ENCODE results near the gene MDFI. TPM values are rescaled to one million over a fixed set of nuclear protein-coding genes. Genes with fewer than 3 reads are reported as not detected.

MDFI gene
- total RNA-seq, 1 donor from 2014 or later, result not detected

DNA sequence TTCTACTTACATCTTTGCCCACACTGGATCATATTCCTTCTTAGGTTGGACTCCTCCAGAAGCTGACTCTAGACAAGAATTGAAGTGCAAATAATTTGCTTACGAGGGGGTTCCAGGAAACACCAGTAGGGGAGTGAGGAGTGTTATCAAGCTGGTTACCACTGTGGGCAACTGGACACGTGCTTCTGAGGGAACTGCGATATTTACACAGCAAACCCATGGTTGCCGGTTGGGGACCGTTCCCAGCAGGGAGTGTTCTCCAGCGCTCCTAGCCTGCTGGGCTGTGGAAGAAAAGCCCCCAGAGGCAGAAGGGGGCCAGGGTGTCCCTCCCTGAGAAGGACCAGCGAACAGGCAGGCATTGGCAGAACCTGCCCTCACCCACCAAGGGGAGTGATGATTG is 21.7 kb downstream of the MDFI start:
- H3K27ac Mint-ChIP-seq, result no peak overlapping the region
- H3K27me3 Mint-ChIP-seq (ENCODE audit: low read depth), result peaks cover 24% of the 10 kb centered on the region
- intact Hi-C loops (cut with micrococcal nuclease), result no loop called here
- H3K4me1 Mint-ChIP-seq (ENCODE audit: low read depth), result no peaks in the 10 kb centered on the region
- no peak overlapping the region for H3K4me3 Mint-ChIP-seq (ENCODE audit: low read depth)
- H3K9me3 Mint-ChIP-seq, result no peaks in the 10 kb centered on the region
- DNase-seq (ENCODE audit: low spot score), result no peak
- H3K36me3 Mint-ChIP-seq (ENCODE audit: low read depth), result no peaks in the 10 kb centered on the region

DNA sequence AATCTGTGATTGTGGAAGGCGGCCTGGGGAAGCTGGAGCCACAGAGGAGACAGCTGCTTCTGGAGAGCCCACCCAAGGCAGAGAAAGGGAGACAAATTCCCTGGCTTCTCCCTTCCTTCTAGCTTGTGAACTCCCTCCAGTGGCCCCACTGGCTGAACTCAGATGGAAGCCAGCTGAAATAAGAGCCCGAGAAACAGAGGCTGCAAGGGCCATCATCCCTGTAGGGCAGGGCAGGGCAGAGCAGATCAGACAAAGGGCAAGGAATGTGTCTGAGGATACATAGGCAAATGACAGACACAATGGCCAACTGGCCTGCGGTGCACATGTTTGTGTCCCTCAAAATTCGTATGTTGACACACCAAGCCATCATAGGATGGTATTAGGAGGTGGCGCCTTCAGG is 25.3 kb downstream of the MDFI start:
- H3K27me3 Mint-ChIP-seq (ENCODE audit: low read depth), result peaks cover 34% of the 10 kb centered on the region
- no peak for DNase-seq (ENCODE audit: low spot score)
- no peaks in the 10 kb centered on the region for H3K4me1 Mint-ChIP-seq (ENCODE audit: low read depth)
- intact Hi-C loops (cut with micrococcal nuclease), result no loop called here
- H3K27ac Mint-ChIP-seq, result no peak overlapping the region
- no peaks in the 10 kb centered on the region for H3K36me3 Mint-ChIP-seq (ENCODE audit: low read depth)
- H3K9me3 Mint-ChIP-seq, result no peaks in the 10 kb centered on the region
- no peak overlapping the region for H3K4me3 Mint-ChIP-seq (ENCODE audit: low read depth)

DNA sequence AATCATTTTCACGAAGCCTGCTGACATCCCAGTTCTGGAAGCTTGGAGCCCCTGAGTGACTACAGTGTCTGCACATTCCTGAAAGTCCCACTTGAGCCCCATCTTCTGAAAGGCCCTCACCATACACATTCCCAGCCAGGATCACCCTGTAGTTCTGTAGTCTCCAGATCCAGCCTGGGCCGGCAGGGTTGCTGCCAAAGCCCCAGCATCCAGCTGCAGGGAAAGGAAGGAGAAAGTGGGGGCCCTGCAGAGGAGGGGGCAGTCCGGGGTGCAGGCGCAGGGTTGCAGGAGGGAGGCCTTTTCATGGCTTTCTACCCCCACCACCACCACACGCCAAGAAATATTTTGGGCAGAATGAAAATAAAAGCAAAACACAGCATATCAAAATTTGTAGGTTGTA is 26.0 kb downstream of the MDFI start:
- intact Hi-C loops (cut with micrococcal nuclease), result no loop called here
- no peak overlapping the region for H3K27ac Mint-ChIP-seq
- peaks cover 34% of the 10 kb centered on the region for H3K27me3 Mint-ChIP-seq (ENCODE audit: low read depth)
- no peaks in the 10 kb centered on the region for H3K4me1 Mint-ChIP-seq (ENCODE audit: low read depth)
- no peak overlapping the region for H3K4me3 Mint-ChIP-seq (ENCODE audit: low read depth)
- no peaks in the 10 kb centered on the region for H3K36me3 Mint-ChIP-seq (ENCODE audit: low read depth)
- no peak for DNase-seq (ENCODE audit: low spot score)
- H3K9me3 Mint-ChIP-seq, result no peaks in the 10 kb centered on the region

DNA sequence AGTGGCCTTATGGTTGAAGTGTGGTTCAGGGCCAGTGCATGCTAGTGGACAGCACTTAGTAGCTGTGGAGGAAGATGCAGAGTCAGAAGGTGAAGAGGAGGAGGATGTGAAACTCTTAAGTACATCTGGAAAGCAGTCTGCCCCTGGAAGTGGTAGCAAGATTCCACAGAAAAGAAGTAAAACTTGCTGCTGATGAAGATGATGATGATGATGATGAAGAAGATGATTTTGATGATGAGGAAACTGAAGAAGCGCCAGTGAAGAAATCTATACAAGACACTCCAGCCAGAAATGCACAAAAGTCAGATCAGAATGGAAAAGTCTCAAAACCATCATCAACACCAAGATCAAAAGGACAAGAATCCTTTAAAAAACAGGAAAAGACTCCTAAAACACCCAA is 28.9 kb downstream of the MDFI start:
- Mint-ChIP-seq H3K9me3 (no peaks in the 10 kb centered on the region), H3K4me3 (ENCODE audit: low read depth) (no peak overlapping the region), H3K27me3 (ENCODE audit: low read depth) (peaks cover 32% of the 10 kb centered on the region), H3K27ac (no peak overlapping the region), H3K36me3 (ENCODE audit: low read depth) (no peaks in the 10 kb centered on the region), H3K4me1 (ENCODE audit: low read depth) (no peaks in the 10 kb centered on the region)
- DNase-seq (ENCODE audit: low spot score), result no peak
- intact Hi-C loops (cut with micrococcal nuclease), result no loop called here

DNA sequence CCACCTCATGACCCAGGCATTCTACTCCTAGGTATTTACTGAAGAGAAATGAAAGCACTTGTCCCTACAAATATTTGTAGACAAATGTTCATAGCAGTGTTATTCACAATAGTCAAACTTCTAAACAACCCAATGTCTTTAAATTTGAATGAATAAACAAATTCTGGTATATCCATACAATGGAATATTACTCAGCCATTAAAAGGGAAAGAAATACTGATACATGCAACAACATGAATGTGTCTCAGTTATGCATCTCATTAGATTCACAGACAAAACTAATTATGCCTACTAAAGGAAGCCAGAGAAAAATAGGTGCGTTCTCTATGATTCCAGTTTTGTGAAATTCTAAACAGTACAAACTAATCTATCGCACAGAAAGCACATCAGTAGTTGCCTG is 30.7 kb downstream of the MDFI start:
- H3K27ac Mint-ChIP-seq, result no peak overlapping the region
- intact Hi-C loops (cut with micrococcal nuclease), result no loop called here
- no peaks in the 10 kb centered on the region for H3K36me3 Mint-ChIP-seq (ENCODE audit: low read depth)
- H3K4me1 Mint-ChIP-seq (ENCODE audit: low read depth), result no peaks in the 10 kb centered on the region
- DNase-seq (ENCODE audit: low spot score), result no peak
- peaks cover 25% of the 10 kb centered on the region for H3K27me3 Mint-ChIP-seq (ENCODE audit: low read depth)
- no peaks in the 10 kb centered on the region for H3K9me3 Mint-ChIP-seq
- no peak overlapping the region for H3K4me3 Mint-ChIP-seq (ENCODE audit: low read depth)

DNA sequence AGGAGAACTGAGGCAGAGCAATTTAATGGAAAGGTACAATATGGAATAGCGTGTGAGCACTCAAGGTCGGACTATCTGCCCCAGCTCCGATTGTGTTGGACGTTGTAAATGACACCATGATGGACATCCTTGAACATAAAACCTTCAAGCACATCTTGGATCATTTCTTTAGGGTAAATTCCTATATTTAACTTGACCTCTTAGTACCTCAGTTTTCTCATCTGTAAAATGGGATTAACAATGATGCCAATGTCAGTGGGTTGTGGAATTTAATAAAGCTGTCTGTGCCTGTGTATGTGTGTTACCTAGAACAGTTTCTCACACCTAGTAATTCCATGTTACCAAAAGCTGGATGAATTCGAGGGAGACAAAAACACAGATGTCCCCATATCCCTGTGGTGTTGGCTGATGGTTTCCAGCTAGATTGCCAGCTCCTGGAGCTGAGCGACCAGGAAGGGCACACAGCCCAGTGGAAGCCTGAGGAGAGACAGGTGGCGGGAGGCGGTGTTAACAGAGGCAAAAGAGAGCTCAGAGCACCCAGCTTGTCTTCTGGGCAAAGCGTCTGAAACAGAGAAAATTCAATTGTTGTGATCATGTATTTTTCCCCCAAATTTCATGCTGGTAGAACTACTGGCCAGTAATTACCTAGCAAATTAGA is 32.6 kb downstream of the MDFI start:
- intact Hi-C loops (cut with micrococcal nuclease), result no loop called here
- H3K9me3 Mint-ChIP-seq, result no peaks in the 10 kb centered on the region
- no peaks in the 10 kb centered on the region for H3K4me1 Mint-ChIP-seq (ENCODE audit: low read depth)
- H3K27ac Mint-ChIP-seq, result no peak overlapping the region
- H3K27me3 Mint-ChIP-seq (ENCODE audit: low read depth), result peaks cover 26% of the 10 kb centered on the region
- no peak for DNase-seq (ENCODE audit: low spot score)
- H3K36me3 Mint-ChIP-seq (ENCODE audit: low read depth), result no peaks in the 10 kb centered on the region
- H3K4me3 Mint-ChIP-seq (ENCODE audit: low read depth), result no peak overlapping the region

DNA sequence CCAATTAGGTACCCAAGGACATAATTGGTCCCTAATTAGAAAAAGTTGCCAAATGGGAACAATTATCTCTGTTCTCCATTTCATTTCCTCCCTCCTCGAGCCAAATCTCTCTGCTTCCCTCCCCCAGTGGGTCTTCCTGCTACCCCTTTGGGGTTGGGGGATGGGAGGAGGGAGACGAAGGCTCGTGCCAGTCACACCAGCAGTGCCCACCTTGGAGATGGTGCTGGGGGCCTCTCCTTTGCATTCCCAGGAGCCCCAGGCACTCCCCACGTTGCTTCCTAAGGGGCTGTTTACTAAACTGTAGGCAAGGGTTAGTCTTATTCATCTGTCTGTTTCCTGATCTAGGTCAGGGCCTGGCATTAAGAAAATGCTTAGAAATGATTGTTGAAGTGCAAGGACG is 33.1 kb downstream of the MDFI start:
- Mint-ChIP-seq H3K4me3 (ENCODE audit: low read depth) (no peak overlapping the region), H3K36me3 (ENCODE audit: low read depth) (no peaks in the 10 kb centered on the region), H3K4me1 (ENCODE audit: low read depth) (no peaks in the 10 kb centered on the region), H3K27me3 (ENCODE audit: low read depth) (peaks cover 28% of the 10 kb centered on the region), H3K27ac (no peak overlapping the region), H3K9me3 (no peaks in the 10 kb centered on the region)
- intact Hi-C loops (cut with micrococcal nuclease), result no loop called here
- no peak for DNase-seq (ENCODE audit: low spot score)

DNA sequence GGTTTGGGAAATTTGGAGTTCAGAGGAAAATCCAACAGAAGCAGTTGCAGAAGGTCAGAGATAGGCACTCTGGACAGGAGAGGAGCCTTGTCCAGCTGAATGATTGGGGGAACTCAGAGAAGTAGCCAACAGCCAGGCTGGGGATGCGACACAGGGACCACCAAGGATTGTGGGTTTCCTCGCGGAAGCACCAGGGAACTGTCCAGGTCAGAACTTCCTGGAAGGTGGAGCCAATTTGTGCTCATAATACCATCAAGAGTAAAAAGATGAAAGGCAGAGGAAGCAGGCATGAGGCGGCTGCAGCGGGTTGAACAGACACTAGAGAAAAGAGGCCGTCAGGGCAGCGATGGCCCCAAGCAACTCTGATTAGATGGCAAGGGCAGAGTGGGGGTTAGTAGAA is 33.7 kb downstream of the MDFI start:
- Mint-ChIP-seq H3K4me1 (ENCODE audit: low read depth) (no peaks in the 10 kb centered on the region), H3K27me3 (ENCODE audit: low read depth) (peaks cover 24% of the 10 kb centered on the region), H3K27ac (no peak overlapping the region), H3K36me3 (ENCODE audit: low read depth) (no peaks in the 10 kb centered on the region), H3K9me3 (no peaks in the 10 kb centered on the region), H3K4me3 (ENCODE audit: low read depth) (no peak overlapping the region)
- intact Hi-C loops (cut with micrococcal nuclease), result no loop called here
- no peak for DNase-seq (ENCODE audit: low spot score)

DNA sequence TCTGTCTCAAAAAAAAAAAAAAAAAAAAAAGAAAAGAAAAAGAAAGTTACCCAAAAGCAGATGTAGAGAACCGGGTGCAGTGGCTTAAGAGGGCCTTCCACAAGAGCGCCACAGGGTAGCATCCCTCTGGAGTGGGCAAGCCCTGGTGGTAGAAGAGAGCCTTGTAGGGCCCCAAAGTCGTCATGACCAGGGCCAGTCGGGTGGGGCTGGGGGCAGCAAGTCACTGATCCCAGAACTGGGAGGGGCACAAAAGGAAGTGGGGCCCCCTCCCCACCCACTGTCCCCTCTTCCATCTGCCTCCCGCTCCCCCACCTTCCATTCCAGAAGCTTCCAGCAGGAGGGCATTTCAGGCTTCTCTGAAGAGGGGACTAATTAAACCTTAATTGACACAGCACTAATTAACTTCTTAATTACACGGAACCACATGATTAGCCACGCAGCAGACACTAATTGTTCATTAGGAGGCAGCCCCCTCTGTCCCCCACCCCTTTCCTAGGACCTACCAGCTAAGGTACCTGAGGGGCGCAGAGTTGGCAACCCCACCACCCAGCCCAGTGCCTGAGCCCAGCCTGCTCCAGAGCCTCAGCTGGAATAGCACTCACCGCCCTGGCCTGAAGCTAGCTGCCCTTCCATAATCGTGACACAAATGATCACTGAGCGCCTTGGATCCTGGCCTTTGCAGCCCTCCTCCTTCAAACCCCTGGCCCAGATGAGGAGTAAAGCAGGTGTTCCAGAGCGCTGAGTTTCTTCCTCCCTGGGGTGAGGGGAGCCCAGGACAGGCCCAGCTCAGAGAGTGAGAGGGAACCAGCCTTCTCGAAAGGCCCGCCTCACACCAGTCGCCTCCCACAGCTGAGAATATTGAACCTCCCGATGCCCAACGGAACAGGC is 34.8 kb downstream of the MDFI start:
- Mint-ChIP-seq H3K27ac (no peak overlapping the region), H3K27me3 (ENCODE audit: low read depth) (peaks cover 18% of the 10 kb centered on the region), H3K36me3 (ENCODE audit: low read depth) (no peaks in the 10 kb centered on the region), H3K4me3 (ENCODE audit: low read depth) (no peak overlapping the region), H3K4me1 (ENCODE audit: low read depth) (no peaks in the 10 kb centered on the region), H3K9me3 (no peaks in the 10 kb centered on the region)
- no peak for DNase-seq (ENCODE audit: low spot score)
- intact Hi-C loops (cut with micrococcal nuclease), result no loop called here

DNA sequence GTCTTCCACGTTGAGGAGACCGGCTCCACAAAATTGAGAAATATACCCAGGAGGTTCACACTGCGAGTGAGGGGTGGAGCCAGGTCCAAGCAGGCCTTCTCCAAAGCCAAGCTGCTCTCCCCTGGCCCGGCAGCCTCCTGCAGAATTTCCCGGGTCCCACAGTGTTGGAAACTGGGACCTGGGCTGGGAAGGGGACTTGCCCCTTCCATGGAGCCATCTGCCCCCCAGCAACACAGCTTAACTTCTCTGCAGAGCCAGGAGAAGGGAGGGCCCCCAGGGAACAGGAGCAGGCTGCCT is 35.4 kb downstream of the MDFI start:
- no peak overlapping the region for H3K27ac Mint-ChIP-seq
- H3K27me3 Mint-ChIP-seq (ENCODE audit: low read depth), result peaks cover 16% of the 10 kb centered on the region
- no peak overlapping the region for H3K4me3 Mint-ChIP-seq (ENCODE audit: low read depth)
- H3K36me3 Mint-ChIP-seq (ENCODE audit: low read depth), result no peaks in the 10 kb centered on the region
- no peak for DNase-seq (ENCODE audit: low spot score)
- intact Hi-C loops (cut with micrococcal nuclease), result no loop called here
- H3K9me3 Mint-ChIP-seq, result no peaks in the 10 kb centered on the region
- no peaks in the 10 kb centered on the region for H3K4me1 Mint-ChIP-seq (ENCODE audit: low read depth)

DNA sequence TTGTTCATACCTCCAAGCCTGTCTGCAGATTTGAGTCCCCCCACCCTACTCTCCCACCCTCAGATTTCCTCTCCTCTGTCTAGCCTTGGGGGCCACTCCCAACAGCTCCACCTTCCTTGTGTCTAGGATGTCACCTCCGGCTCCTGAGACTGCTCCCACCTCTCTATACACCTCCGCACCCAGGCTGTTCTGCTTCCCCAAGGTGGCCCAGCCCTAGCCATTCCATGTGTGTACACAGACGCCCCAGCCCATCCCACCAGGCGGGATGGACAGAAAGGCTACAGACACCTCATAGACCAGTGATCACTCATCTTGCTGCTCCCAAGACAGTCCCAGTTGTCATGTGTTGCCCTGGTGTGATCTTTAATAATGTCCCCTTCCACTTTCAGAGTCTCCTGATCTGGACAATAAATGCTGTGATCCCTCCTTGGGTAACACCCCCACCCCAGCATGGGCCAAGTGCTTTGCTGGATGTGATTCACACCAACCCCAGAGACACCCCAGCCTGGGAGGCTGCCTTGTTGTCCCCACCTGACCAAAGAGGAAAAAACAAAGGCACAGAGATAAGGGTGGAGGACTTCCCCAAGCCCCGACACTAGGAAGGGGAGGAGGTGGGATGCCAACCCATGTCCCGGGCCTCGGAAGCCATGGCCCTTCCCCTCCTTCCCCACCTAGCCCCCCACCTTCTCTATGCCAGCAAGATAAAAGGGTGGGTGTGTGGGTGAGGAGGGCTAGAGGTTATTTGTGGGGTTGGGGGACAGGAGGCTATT is 36.1 kb downstream of the MDFI start:
- DNase-seq (ENCODE audit: low spot score), result no peak
- intact Hi-C loops (cut with micrococcal nuclease), result no loop called here
- H3K27me3 Mint-ChIP-seq (ENCODE audit: low read depth), result peaks cover 16% of the 10 kb centered on the region
- no peaks in the 10 kb centered on the region for H3K36me3 Mint-ChIP-seq (ENCODE audit: low read depth)
- H3K4me3 Mint-ChIP-seq (ENCODE audit: low read depth), result no peak overlapping the region
- no peak overlapping the region for H3K27ac Mint-ChIP-seq
- H3K4me1 Mint-ChIP-seq (ENCODE audit: low read depth), result no peaks in the 10 kb centered on the region
- no peaks in the 10 kb centered on the region for H3K9me3 Mint-ChIP-seq

DNA sequence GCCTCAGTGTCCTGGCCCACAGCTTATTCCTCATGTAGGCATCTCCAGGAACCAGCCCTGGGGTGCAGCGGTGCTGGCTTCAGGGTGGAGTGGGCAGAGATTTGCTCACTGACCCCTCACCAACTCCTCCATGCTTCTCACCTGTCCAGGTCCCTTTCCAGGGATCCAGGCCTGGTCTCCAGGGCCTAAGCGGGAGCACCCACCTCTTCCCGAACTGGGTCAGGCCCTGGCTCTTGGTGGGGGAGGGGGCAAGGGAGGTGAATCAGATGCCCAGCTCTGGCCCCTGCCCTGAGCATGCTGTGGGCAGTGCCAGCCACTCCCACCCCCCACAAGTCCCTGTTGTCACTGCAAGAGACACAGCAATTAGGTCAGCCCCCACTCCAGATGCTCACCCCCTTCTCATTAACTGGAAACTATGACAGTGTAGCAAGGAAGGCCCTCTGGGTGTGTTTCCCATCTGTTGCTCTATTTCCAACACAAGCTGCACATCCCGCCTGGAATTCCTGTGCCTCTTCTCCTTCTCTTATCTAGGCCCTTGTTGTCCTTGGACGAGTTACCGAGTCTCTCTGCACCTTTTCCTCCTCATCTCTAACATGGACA is 37.0 kb downstream of the MDFI start:
- no peak for DNase-seq (ENCODE audit: low spot score)
- no peaks in the 10 kb centered on the region for H3K9me3 Mint-ChIP-seq
- intact Hi-C loops (cut with micrococcal nuclease), result no loop called here
- no peak overlapping the region for H3K4me3 Mint-ChIP-seq (ENCODE audit: low read depth)
- no peak overlapping the region for H3K27ac Mint-ChIP-seq
- peaks cover 13% of the 10 kb centered on the region for H3K27me3 Mint-ChIP-seq (ENCODE audit: low read depth)
- H3K4me1 Mint-ChIP-seq (ENCODE audit: low read depth), result no peaks in the 10 kb centered on the region
- no peaks in the 10 kb centered on the region for H3K36me3 Mint-ChIP-seq (ENCODE audit: low read depth)

DNA sequence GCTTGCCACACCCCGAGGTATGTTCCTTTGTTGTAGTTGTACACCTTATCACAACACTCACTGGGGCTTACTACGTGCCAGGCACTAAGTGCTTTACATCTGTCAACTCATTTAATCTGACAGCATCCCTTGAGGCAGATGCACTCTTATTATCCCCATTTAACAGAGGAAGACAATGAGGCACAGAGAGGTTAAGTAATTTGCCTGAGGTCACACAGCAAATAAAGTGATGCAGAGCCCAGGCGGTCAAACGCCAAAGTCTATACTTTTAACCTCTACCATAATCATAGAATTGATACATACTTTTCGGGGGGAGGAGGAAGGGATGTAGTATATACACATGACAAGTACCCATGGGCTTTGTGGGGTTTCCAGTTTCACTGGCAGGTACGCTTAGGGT is 37.7 kb downstream of the MDFI start:
- Mint-ChIP-seq H3K27me3 (ENCODE audit: low read depth) (peaks cover 9% of the 10 kb centered on the region), H3K4me3 (ENCODE audit: low read depth) (no peak overlapping the region), H3K36me3 (ENCODE audit: low read depth) (no peaks in the 10 kb centered on the region), H3K27ac (no peak overlapping the region), H3K9me3 (no peaks in the 10 kb centered on the region), H3K4me1 (ENCODE audit: low read depth) (no peaks in the 10 kb centered on the region)
- intact Hi-C loops (cut with micrococcal nuclease), result no loop called here
- DNase-seq (ENCODE audit: low spot score), result no peak
